ENCODE results near the gene GPM6B.

The GPM6B gene

DNA sequence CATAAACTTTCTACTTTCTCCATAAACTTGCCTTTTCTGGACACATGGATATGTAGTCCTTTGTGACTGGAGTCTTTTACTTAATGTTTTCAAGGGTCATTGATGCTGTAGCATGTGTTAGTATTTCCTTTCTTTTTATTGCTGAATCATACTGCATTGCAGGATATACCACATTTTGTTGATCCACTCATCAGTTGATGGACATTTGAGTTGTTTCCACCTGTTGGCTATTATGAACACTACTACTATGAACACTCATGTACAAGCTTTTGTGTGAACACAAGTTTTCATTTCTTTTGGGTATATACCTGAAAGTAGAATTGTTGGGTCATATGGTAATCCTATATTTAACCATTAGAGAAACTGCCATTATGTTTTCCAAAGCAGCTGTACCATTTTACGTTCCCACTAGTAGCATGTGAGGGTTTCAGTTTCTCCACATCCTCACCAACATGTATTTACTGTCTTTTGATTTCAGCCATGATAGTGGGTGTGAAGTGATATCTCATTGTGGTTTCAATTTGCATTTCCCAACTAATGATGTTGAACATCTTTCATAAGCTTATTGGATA is 26.3 kb upstream of the GPM6B start:
- no peak overlapping the region for H3K27ac ChIP-seq (ENCODE audit: low read depth, low read length)
- H4K20me1 ChIP-seq (ENCODE audit: low read depth, low read length) = no peaks in the 10 kb centered on the region
- no peaks in the 10 kb centered on the region for H3K9me2 ChIP-seq (replicated peaks; ENCODE audit: insufficient read depth, low read length)
- no peak overlapping the region for H3K4me2 ChIP-seq (ENCODE audit: low read depth, low read length, poor library complexity, severe bottlenecking)
- TF ChIP-seq, protein P1, sequence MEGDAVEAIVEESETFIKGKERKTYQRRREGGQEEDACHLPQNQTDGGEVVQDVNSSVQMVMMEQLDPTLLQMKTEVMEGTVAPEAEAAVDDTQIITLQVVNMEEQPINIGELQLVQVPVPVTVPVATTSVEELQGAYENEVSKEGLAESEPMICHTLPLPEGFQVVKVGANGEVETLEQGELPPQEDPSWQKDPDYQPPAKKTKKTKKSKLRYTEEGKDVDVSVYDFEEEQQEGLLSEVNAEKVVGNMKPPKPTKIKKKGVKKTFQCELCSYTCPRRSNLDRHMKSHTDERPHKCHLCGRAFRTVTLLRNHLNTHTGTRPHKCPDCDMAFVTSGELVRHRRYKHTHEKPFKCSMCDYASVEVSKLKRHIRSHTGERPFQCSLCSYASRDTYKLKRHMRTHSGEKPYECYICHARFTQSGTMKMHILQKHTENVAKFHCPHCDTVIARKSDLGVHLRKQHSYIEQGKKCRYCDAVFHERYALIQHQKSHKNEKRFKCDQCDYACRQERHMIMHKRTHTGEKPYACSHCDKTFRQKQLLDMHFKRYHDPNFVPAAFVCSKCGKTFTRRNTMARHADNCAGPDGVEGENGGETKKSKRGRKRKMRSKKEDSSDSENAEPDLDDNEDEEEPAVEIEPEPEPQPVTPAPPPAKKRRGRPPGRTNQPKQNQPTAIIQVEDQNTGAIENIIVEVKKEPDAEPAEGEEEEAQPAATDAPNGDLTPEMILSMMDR (IDR thresholded peaks at IDR 0.05; ENCODE audit: insufficient read depth, low read length, poor library complexity, severe bottlenecking) = no peak
- TF ChIP-seq EZH2phosphoT487 (conservative IDR thresholded peaks at IDR 0.05; ENCODE audit: low read length) = no peak
- no peak overlapping the region for H2AFZ ChIP-seq (ENCODE audit: low read depth, low read length, severe bottlenecking)
- no peaks in the 10 kb centered on the region for H3K36me3 ChIP-seq (ENCODE audit: low read length)
- no peaks in the 10 kb centered on the region for H3K79me2 ChIP-seq (ENCODE audit: insufficient read depth, low read length)
- no peaks in the 10 kb centered on the region for H3F3A ChIP-seq (ENCODE audit: insufficient read depth)
- H3K9ac ChIP-seq (ENCODE audit: low read length) = no peak overlapping the region
- no peak overlapping the region for H3K4me3 ChIP-seq (ENCODE audit: insufficient read depth, low read length, poor library complexity, severe bottlenecking)
- no peaks in the 10 kb centered on the region for H3K9me3 ChIP-seq (ENCODE audit: insufficient read depth, low read length)
- no peaks in the 10 kb centered on the region for H3K27me3 ChIP-seq (ENCODE audit: low read length)

- no peak overlapping the region for H3K4me2 ChIP-seq (ENCODE audit: low read depth, low read length, poor library complexity, severe bottlenecking)
- H3K4me3 ChIP-seq (ENCODE audit: insufficient read depth, low read length, poor library complexity, severe bottlenecking) = no peak overlapping the region
- no peaks in the 10 kb centered on the region for H3K9me2 ChIP-seq (replicated peaks; ENCODE audit: insufficient read depth, low read length)
- H4K20me1 ChIP-seq (ENCODE audit: low read depth, low read length) = no peaks in the 10 kb centered on the region
- H3K36me3 ChIP-seq (ENCODE audit: low read length) = no peaks in the 10 kb centered on the region
- no peaks in the 10 kb centered on the region for H3K27me3 ChIP-seq (ENCODE audit: low read length)
- no peaks in the 10 kb centered on the region for H3K9me3 ChIP-seq (ENCODE audit: insufficient read depth, low read length)
- H3K9ac ChIP-seq (ENCODE audit: low read length) = no peak overlapping the region
- H3K79me2 ChIP-seq (ENCODE audit: insufficient read depth, low read length) = no peaks in the 10 kb centered on the region
- no peak overlapping the region for H2AFZ ChIP-seq (ENCODE audit: low read depth, low read length, severe bottlenecking)
- H3F3A ChIP-seq (ENCODE audit: insufficient read depth) = no peaks in the 10 kb centered on the region
- no peak for TF ChIP-seq EZH2phosphoT487 (conservative IDR thresholded peaks at IDR 0.05; ENCODE audit: low read length)
- TF ChIP-seq, protein P1 (IDR thresholded peaks at IDR 0.05; ENCODE audit: insufficient read depth, low read length, poor library complexity, severe bottlenecking) = no peak
- H3K27ac ChIP-seq (ENCODE audit: low read depth, low read length) = no peak overlapping the region
Measured at GRCh38 chrX:13840121-13840520, 23.2 kb upstream of the GPM6B start.

- Histone ChIP-seq H2AFZ (ENCODE audit: low read depth, low read length, severe bottlenecking) (no peak overlapping the region), H3K9me2 (replicated peaks; ENCODE audit: insufficient read depth, low read length) (no peaks in the 10 kb centered on the region), H3K27me3 (ENCODE audit: low read length) (no peaks in the 10 kb centered on the region), H3K4me3 (ENCODE audit: insufficient read depth, low read length, poor library complexity, severe bottlenecking) (no peak overlapping the region), H3K27ac (ENCODE audit: low read depth, low read length) (no peak overlapping the region), H3K9ac (ENCODE audit: low read length) (no peak overlapping the region), H3K79me2 (ENCODE audit: insufficient read depth, low read length) (no peaks in the 10 kb centered on the region), H3K9me3 (ENCODE audit: insufficient read depth, low read length) (no peaks in the 10 kb centered on the region), H4K20me1 (ENCODE audit: low read depth, low read length) (no peaks in the 10 kb centered on the region), H3K4me2 (ENCODE audit: low read depth, low read length, poor library complexity, severe bottlenecking) (no peak overlapping the region), H3K36me3 (ENCODE audit: low read length) (no peaks in the 10 kb centered on the region), H3F3A (ENCODE audit: insufficient read depth) (no peaks in the 10 kb centered on the region)
- TF ChIP-seq EZH2phosphoT487 (conservative IDR thresholded peaks at IDR 0.05; ENCODE audit: low read length) = no peak
- TF ChIP-seq, protein P1 (IDR thresholded peaks at IDR 0.05; ENCODE audit: insufficient read depth, low read length, poor library complexity, severe bottlenecking) = no peak
Measured at GRCh38 chrX:13837290-13837745, 20.4 kb upstream of the GPM6B start.
